H1 (cell line): ENCODE measurements around the gene CHCHD6. TPM values are rescaled to one million over a fixed set of nuclear protein-coding genes. Genes with fewer than 3 reads are reported as not detected.

Experiments
- CHD7 ChIP-seq: fragments of 300-600 bp; sonication (generic); IDR thresholded peaks from 2 replicates; pipeline ENCODE4 v1.7.1; 2012; ENCODE audit warnings: low read length, moderate library complexity, mild to moderate bottlenecking, inconsistent platforms; ENCODE audit not compliant: insufficient replicate concordance
- RBBP5 ChIP-seq: IDR thresholded peaks from 2 replicates; pipeline ENCODE4 v1.7.1; 2012; ENCODE audit warnings: low read depth, mild to moderate bottlenecking, inconsistent platforms, low read length, moderate library complexity, borderline replicate concordance
- SAP30 ChIP-seq: fragments of 300-600 bp; sonication (generic); IDR thresholded peaks from 2 replicates; pipeline ENCODE4 v1.7.1; 2012; ENCODE audit warnings: low read length, moderate library complexity, mild to moderate bottlenecking, inconsistent platforms; ENCODE audit not compliant: insufficient read depth, insufficient replicate concordance
- SP2 ChIP-seq: IDR thresholded peaks from 2 replicates; pipeline ENCODE4 v1.6.1; 2012; ENCODE audit warnings: mild to moderate bottlenecking, low read length, inconsistent platforms
- TAF1 ChIP-seq: IDR thresholded peaks from 2 replicates; pipeline ENCODE4 v1.6.1; 2011; ENCODE audit warnings: mild to moderate bottlenecking, low read depth, low read length
- polyA plus RNA-seq, 7 experiments: library from polyadenylated mRNA; depleted of rRNA in 3 of 7; stranded (reverse) in 5 of 7; unstranded in 2 of 7; fragments of >200 nt in 5 of 7; fragments of 200-250 nt in 2 of 7; gene quantifications; 1 replicate in 5 of 7; 2 replicates in 1 of 7; 4 replicates in 1 of 7; pipeline versions ENCODE4 v1.2.1 to v1.2.3, GENCODE V29; 2011 to 2013; ENCODE audit warnings: missing spikeins in 2 of 7, mixed read lengths in 2 of 7
- total RNA-seq: library from RNA; stranded (reverse); fragmentation: NEBNext Ultra II Directional; extraction: Animal tissue kit (Norgen Biotek cat#: 25700); gene quantifications from 2 replicates; pipeline ENCODE4 v1.2.1, GENCODE V29; 2021

CHCHD6 gene
- total and polyA plus RNA-seq, 2 of the 8 experiments (the other 6 are each of a cell fraction or from before 2014, with no cell fraction given): 32.4 to 37.6 TPM

- TF ChIP-seq SP2 (no peak), RBBP5 (no peak), SAP30 (no peak), TAF1 (no peak), CHD7 (no peak)
- TF ChIP-seq, all 59 proteins: peak for 0
Observed at GRCh38 chr3:126996905-126997304, 292.9 kb downstream of the CHCHD6 start (continued).
